Stimulated activated effector memory CD8-positive, alpha-beta T cell treated with anti-CD3 and anti-CD28 coated beads, Interleukin-12 subunit alpha, Interleukin-12 subunit beta, amount 100 ng/mL, for 72 hours (primary cell): ENCODE data around the gene OBSL1.

ENCODE experiments used
- ATAC-seq: fragments of 150-1000 bp; cut with Tn5 transposase; 2 replicates; pipeline ENCODE4 v1.10.0; 2021
- DNase-seq, 2 donors: peaks; one replicate each; pipeline ENCODE4 v3.0.0; 2021 to 2022; ENCODE audit warnings: low spot score in 2 of 2
- H3K27ac Mint-ChIP-seq: one replicate; pipeline ENCODE4 v1.8.0; 2022; ENCODE audit warnings: mild to moderate bottlenecking, mixed read lengths
- H3K36me3 Mint-ChIP-seq: one replicate; pipeline ENCODE4 v1.8.0; 2022; ENCODE audit warnings: mild to moderate bottlenecking, mixed read lengths
- H3K4me1 Mint-ChIP-seq: one replicate; pipeline ENCODE4 v1.8.0; 2022; ENCODE audit warnings: mixed read lengths
- H3K4me3 Mint-ChIP-seq: one replicate; pipeline ENCODE4 v1.8.0; 2022; ENCODE audit warnings: mild to moderate bottlenecking, mixed read lengths
- H3K9me3 Mint-ChIP-seq: one replicate; pipeline ENCODE4 v1.8.0; 2022; ENCODE audit warnings: mixed read lengths

Gene OBSL1

DNA sequence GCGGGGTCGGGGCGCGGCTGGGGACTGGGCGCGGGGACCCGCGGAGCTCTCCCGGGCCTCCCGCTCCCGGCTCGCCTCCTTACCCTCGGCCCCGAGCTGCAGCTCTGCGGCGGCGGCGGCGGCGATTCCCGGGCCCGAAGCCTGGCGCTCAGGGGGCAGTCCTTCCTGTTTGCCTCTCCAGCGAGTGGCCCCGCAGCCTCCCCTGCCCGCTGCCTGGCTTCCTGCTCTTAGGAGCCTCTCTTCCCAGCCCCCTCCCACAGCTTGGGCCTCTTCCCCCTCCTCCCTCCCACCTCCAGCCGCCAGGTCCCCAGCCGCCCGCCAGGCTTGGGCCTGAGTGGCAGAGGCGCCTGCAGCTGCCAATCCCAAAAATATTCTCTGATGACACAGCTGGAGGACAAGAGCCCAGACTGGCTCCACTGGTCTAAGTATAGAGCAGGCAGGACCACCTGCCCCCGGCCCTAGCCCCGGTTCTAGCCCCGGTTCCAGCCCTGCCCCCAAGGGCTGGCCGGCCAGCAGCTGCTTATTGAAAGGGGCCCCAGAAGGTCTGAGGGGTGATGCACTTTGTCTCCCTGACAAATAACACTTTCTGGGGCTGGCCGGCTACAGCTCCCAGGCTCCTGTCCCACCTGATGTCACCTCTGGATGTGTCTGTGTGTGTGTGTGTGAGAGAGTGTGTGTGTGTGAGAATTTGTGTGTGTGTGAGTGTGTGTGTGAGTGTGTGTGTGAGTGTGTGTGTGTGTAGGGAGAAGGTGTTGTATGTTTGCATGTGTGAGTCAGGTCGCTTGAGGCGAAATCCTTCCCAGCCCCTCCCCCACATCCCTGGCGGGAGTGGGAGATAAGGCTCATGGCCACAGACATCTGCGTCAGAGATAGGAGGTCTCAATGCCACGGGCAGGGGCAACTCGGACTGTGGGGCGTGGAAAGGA lies at the start of gene OBSL1:
Gene OBSL1, minus strand, starts transcription at position 229 of the 926 bp plus-strand sequence. CDS start 307 bp downstream, outside the sequence.
- no peaks in the 10 kb centered on the region for H3K36me3 Mint-ChIP-seq
- peak within 1 kb of the TSS; percentile 42 for H3K4me3 Mint-ChIP-seq

GRCh38 chr2:219620546-219620945 lies 49.2 kb upstream of the OBSL1 start:
- no peak for ATAC-seq
- no peaks in the 10 kb centered on the region for H3K4me1 Mint-ChIP-seq

More for the DNA sequence above, at the start of gene OBSL1:
- DNase-seq: no peak
- ATAC-seq: no peak
- no peaks in the 10 kb centered on the region for H3K9me3 Mint-ChIP-seq
- H3K27ac Mint-ChIP-seq: no peak within 1 kb of the TSS
- no peaks in the 10 kb centered on the region for H3K4me1 Mint-ChIP-seq

DNA sequence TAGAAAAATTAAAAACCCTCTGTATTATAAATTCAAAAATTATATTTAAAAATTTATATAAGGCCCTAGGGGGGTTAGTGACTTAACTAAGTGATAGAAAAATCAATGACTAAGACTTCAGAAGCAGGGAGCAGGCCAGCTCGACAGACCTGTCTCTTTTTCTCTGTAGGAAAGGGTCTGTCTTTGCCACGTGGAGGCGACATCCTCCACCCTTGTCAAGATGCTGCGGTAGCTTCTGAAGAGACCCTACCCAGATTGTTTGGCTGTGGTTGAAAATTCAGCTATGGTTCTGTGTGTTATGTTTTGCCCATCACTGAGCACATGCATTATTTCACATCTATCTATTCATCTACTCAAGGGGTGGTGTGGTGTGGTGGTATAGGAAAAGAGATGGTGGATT lies 47.9 kb upstream of the OBSL1 start:
- Mint-ChIP-seq H3K36me3 (no peaks in the 10 kb centered on the region), H3K4me3 (no peak overlapping the region), H3K4me1 (no peaks in the 10 kb centered on the region), H3K27ac (no peak overlapping the region), H3K9me3 (no peaks in the 10 kb centered on the region)
- DNase-seq (no peak), ATAC-seq (no peak)

More at GRCh38 chr2:219620546-219620945, 49.2 kb upstream of the OBSL1 start:
- Mint-ChIP-seq H3K4me3 (no peak overlapping the region), H3K36me3 (no peaks in the 10 kb centered on the region), H3K9me3 (no peaks in the 10 kb centered on the region), H3K27ac (no peak overlapping the region)
- DNase-seq: no peak

DNA sequence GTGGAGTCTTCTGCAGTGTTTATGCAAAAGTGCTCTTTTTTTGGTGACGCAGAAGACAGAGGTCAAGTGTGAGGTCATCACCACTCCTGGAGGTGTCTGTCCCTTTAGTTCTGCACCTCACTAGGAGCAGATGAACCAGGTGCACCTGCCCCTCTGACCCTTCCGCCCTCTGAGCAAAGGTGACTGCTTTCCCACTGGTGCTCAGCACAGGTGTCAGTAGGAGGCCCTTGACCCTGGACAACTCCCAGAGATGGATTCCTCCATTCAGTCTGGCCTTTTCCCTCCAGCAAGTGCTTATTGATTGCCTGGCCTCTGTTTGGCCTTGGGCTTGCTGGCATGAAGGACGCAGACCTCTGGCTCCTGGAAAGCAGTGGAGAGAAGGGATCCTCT lies 47.4 kb upstream of the OBSL1 start:
- no peaks in the 10 kb centered on the region for H3K4me1 Mint-ChIP-seq

DNA sequence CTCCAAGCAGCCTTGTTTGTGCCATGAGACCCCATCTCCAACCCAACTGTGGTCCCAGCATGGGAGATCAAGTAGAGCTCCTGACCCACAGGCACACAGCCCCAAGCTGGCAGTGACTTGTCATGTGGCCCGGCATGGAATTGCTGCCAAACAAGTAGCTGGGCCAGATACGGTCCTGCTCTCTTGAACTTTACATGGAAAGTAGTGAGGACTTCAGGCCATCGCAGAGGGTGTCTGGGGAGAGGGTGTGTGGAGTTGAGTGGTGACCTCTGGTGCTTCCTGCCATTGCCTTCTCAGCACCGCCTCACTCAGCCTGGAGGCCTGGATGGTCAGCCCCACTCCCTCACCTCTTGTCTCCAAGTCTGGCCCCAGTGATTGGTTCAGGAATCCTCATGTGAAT lies 45.2 kb upstream of the OBSL1 start:
- no peak for DNase-seq
- ATAC-seq: no peak
- no peak overlapping the region for H3K4me3 Mint-ChIP-seq
- H3K36me3 Mint-ChIP-seq: no peaks in the 10 kb centered on the region
- no peaks in the 10 kb centered on the region for H3K9me3 Mint-ChIP-seq
- H3K4me1 Mint-ChIP-seq: peaks cover 11% of the 10 kb centered on the region
- H3K27ac Mint-ChIP-seq: peak overlapping the region; percentile 30

More for the DNA sequence above, 47.4 kb upstream of the OBSL1 start:
- no peaks in the 10 kb centered on the region for H3K9me3 Mint-ChIP-seq
- no peaks in the 10 kb centered on the region for H3K36me3 Mint-ChIP-seq
- DNase-seq (no peak), ATAC-seq (no peak)
- no peak overlapping the region for H3K27ac Mint-ChIP-seq
- no peak overlapping the region for H3K4me3 Mint-ChIP-seq

- DNase-seq (no peak), ATAC-seq (no peak)
- H3K36me3 Mint-ChIP-seq: peaks cover 2% of the 10 kb centered on the region
- peaks cover 11% of the 10 kb centered on the region for H3K4me1 Mint-ChIP-seq
- no peak overlapping the region for H3K4me3 Mint-ChIP-seq
- H3K9me3 Mint-ChIP-seq: no peaks in the 10 kb centered on the region
- no peak overlapping the region for H3K27ac Mint-ChIP-seq
Measured at GRCh38 chr2:219615894-219616293, 44.6 kb upstream of the OBSL1 start.

- ATAC-seq: no peak
- Mint-ChIP-seq H3K9me3 (no peaks in the 10 kb centered on the region), H3K27ac (no peak overlapping the region), H3K4me3 (no peak overlapping the region), H3K4me1 (peaks cover 11% of the 10 kb centered on the region), H3K36me3 (peaks cover 10% of the 10 kb centered on the region)
- DNase-seq: no peak
Measured at GRCh38 chr2:219615036-219615435, 43.7 kb upstream of the OBSL1 start.

- ATAC-seq (no peak), DNase-seq (no peak)
- Mint-ChIP-seq H3K4me1 (peaks cover 11% of the 10 kb centered on the region), H3K36me3 (peaks cover 18% of the 10 kb centered on the region), H3K27ac (no peak overlapping the region), H3K9me3 (no peaks in the 10 kb centered on the region), H3K4me3 (no peak overlapping the region)
Measured at GRCh38 chr2:219614076-219614860, 42.9 kb upstream of the OBSL1 start.

DNA sequence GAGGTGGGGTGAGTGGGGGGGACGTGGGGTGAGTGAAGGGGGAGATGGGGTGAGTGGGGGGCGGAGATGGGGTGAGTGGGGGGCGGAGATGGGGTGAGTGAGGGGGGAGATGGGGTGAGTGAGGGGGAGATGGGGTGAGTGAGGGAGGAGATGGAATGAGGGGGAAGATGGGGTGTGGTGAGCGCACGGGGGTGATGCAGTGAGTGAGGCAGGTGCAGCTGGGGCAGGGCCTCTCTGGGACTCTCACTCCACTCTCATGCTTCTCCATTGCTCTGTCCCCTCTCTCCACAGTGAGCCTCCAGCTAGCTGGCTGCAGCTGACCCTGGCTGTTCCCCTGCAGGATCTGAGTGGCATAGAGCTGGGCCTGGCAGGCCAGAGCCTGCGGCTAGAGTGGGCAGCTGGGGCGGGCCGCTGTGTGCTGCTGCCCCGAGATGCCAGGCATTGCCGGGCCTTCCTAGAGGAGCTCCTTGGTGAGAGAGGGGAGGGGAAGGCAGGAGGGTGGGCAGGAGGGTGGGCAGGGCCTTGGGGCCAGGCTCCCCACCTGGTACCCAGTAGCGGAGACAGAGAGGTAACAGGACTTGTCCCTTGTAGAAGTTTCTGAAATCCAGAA lies 42.2 kb upstream of the OBSL1 start:
- H3K4me1 Mint-ChIP-seq: peaks cover 11% of the 10 kb centered on the region
- no peak for DNase-seq
- no peak overlapping the region for H3K27ac Mint-ChIP-seq
- no peak for ATAC-seq
- H3K4me3 Mint-ChIP-seq: no peak overlapping the region
- H3K9me3 Mint-ChIP-seq: no peaks in the 10 kb centered on the region
- H3K36me3 Mint-ChIP-seq: peaks cover 22% of the 10 kb centered on the region

GRCh38 chr2:219612577-219613286 lies 41.4 kb upstream of the OBSL1 start:
- Mint-ChIP-seq H3K4me3 (no peak overlapping the region), H3K36me3 (peaks cover 22% of the 10 kb centered on the region), H3K4me1 (peaks cover 11% of the 10 kb centered on the region), H3K9me3 (no peaks in the 10 kb centered on the region), H3K27ac (peak overlapping the region; percentile 87)
- no peak for DNase-seq
- ATAC-seq: no peak

- no peaks in the 10 kb centered on the region for H3K9me3 Mint-ChIP-seq
- H3K4me3 Mint-ChIP-seq: no peak overlapping the region
- ATAC-seq (no peak), DNase-seq (no peak)
- H3K36me3 Mint-ChIP-seq: peaks cover 27% of the 10 kb centered on the region
- peak overlapping the region; percentile 87 for H3K27ac Mint-ChIP-seq
- peaks cover 11% of the 10 kb centered on the region for H3K4me1 Mint-ChIP-seq
Measured at GRCh38 chr2:219611866-219612576, 40.7 kb upstream of the OBSL1 start.

DNA sequence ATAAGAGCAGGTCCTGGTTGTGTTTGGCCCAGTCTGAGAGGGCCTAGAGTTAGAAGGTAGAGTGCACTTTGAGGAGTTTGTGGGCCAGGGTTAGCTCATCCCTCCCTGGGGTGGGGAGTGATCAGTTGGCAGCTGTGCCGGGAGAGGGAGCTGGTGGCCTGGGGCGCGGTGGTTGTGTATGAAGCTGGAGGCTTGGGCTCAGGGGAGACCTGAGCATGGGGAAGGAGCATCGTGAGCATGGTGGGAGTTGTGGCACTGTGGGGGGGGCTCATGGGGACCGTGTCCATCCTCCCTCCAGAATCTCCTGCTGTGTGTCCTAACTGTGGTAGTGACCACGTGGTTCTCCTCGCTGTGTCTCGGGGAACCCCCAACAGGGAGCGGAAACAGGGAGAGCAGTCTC lies 40.0 kb upstream of the OBSL1 start:
- peaks cover 11% of the 10 kb centered on the region for H3K4me1 Mint-ChIP-seq
- H3K9me3 Mint-ChIP-seq: no peaks in the 10 kb centered on the region
- H3K36me3 Mint-ChIP-seq: peaks cover 34% of the 10 kb centered on the region
- ATAC-seq: no peak
- no peak for DNase-seq
- no peak overlapping the region for H3K27ac Mint-ChIP-seq
- H3K4me3 Mint-ChIP-seq: no peak overlapping the region

GRCh38 chr2:219609149-219609750 lies 37.9 kb upstream of the OBSL1 start:
- Mint-ChIP-seq H3K36me3 (peaks cover 47% of the 10 kb centered on the region), H3K4me1 (peaks cover 11% of the 10 kb centered on the region), H3K9me3 (no peaks in the 10 kb centered on the region), H3K4me3 (no peak overlapping the region), H3K27ac (no peak overlapping the region)
- no peak for ATAC-seq
- no peak for DNase-seq

DNA sequence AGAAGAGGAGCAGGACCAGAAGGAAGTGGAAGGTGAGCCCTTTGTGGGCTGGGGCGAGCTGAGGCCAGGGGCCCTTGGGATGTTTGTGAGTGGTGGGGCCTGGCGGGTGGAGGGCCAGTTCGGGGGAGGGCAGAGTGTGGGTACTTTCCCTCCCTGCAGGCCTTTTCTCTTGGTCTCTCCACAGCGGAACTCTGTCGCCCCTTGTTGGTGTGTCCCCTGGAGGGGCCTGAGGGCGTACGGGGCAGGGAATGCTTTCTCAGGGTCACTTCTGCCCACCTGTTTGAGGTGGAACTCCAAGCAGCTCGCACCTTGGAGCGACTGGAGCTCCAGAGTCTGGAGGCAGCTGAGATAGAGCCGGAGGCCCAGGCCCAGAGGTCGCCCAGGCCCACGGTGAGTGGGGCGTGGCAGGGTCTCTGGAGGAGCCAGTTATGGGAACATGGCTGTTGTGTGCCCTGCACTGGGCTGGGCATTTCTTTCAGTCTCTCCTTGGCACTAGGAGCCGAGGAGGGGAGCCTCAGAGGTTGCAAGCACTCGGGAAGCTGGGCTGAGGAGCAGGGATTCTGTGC lies 37.1 kb upstream of the OBSL1 start:
- Mint-ChIP-seq H3K9me3 (no peaks in the 10 kb centered on the region), H3K36me3 (peaks cover 55% of the 10 kb centered on the region), H3K4me3 (no peak overlapping the region), H3K27ac (no peak overlapping the region), H3K4me1 (peaks cover 11% of the 10 kb centered on the region)
- DNase-seq (no peak), ATAC-seq (no peak)
